HepG2 (cell line): ENCODE results near the gene TRIM31. TPM values are rescaled to one million over a fixed set of nuclear protein-coding genes. Genes with fewer than 3 reads are reported as not detected.
A peak's percentile ranks its signal among the peaks of the same experiment; 100 is the strongest.

ENCODE experiments used
- ARNTL ChIP-seq: sonication (generic); formaldehyde crosslinking; IDR thresholded peaks from 2 replicates; pipeline ENCODE4 v1.4.0; 2020; ENCODE audit warnings: mild to moderate bottlenecking, missing genetic modification reagents
- DNMT1 ChIP-seq: sonication (generic); formaldehyde crosslinking; IDR thresholded peaks from 2 replicates; pipeline ENCODE4 v1.5.1; 2020; ENCODE audit warnings: mild to moderate bottlenecking, missing genetic modification reagents
- POGK ChIP-seq: sonication (generic); formaldehyde crosslinking; conservative IDR thresholded peaks from 2 replicates; pipeline ENCODE4 v1.8.0; 2022; ENCODE audit warnings: mild to moderate bottlenecking, moderate library complexity, missing genetic modification reagents
- PRDM15 ChIP-seq: sonication (generic); formaldehyde crosslinking; IDR thresholded peaks from 2 replicates; pipeline ENCODE4 v1.4.0; 2020; ENCODE audit warnings: missing genetic modification reagents
- SKI ChIP-seq: fragments of 450-650 bp; IDR thresholded peaks from one replicate; pipeline ENCODE4 v1.6.1; 2018; ENCODE audit warnings: mild to moderate bottlenecking; ENCODE audit not compliant: partially characterized antibody
- THAP7 ChIP-seq: sonication (generic); formaldehyde crosslinking; IDR thresholded peaks from 2 replicates; pipeline ENCODE4 v1.8.1; 2023; ENCODE audit warnings: mild to moderate bottlenecking, missing genetic modification reagents
- ZBTB1 ChIP-seq: sonication (generic); formaldehyde crosslinking; IDR thresholded peaks from 2 replicates; pipeline ENCODE4 v1.4.0; 2020; ENCODE audit warnings: missing genetic modification reagents, borderline replicate concordance
- ZBTB42 ChIP-seq: sonication (generic); formaldehyde crosslinking; IDR thresholded peaks from 2 replicates; pipeline ENCODE4 v1.5.0; 2020; ENCODE audit warnings: mild to moderate bottlenecking, missing genetic modification reagents
- ZBTB44 ChIP-seq: sonication (generic); formaldehyde crosslinking; IDR thresholded peaks from 2 replicates; pipeline ENCODE4 v1.4.0; 2020; ENCODE audit warnings: missing genetic modification reagents
- ZFP36L2 ChIP-seq: sonication (generic); formaldehyde crosslinking; IDR thresholded peaks from 2 replicates; pipeline ENCODE4 v1.4.0; 2020; ENCODE audit warnings: missing genetic modification reagents
- ZHX2 ChIP-seq, 2 experiments: sonication (generic) in 1 of 2; formaldehyde crosslinking in 1 of 2; IDR thresholded peaks; 2 replicates each; pipeline versions ENCODE4 v1.6.1 to v1.9.0; 2014 to 2022; ENCODE audit warnings: antibody characterized with exemption in 1 of 2, borderline replicate concordance in 1 of 2, inconsistent platforms in 1 of 2, low read depth in 1 of 2, missing genetic modification reagents in 1 of 2
- ZNF207 ChIP-seq: fragments of 450-650 bp; IDR thresholded peaks from 2 replicates; pipeline ENCODE4 v1.6.1; 2016; ENCODE audit warnings: antibody characterized with exemption, borderline replicate concordance
- ZSCAN31 ChIP-seq: sonication (generic); formaldehyde crosslinking; IDR thresholded peaks from 2 replicates; pipeline ENCODE4 v1.5.0; 2020; ENCODE audit warnings: low read depth, mild to moderate bottlenecking, missing genetic modification reagents
- polyA plus RNA-seq, 8 experiments: library from polyadenylated mRNA; depleted of rRNA in 3 of 8; stranded (reverse) in 7 of 8; unstranded in 1 of 8; fragments of >200 nt; fragmentation: Illumina TruSeq in 4 of 8; extraction: Trizol in 4 of 8; gene quantifications; 2 replicates each; pipeline versions ENCODE4 v1.2.1 to v1.2.3, GENCODE V29; 2011 to 2016; ENCODE audit warnings: low read depth in 4 of 8, missing spikeins in 1 of 8, mixed read lengths in 1 of 8; ENCODE audit not compliant: insufficient read depth in 1 of 8
- total RNA-seq, 5 experiments: library from RNA; depleted of rRNA; stranded (reverse); fragments of >200 nt; fragmentation: Illumina TruSeq; extraction: Trizol; gene quantifications; 2 replicates each; pipeline ENCODE4 v1.2.3, GENCODE V29; 2016; ENCODE audit warnings: low read depth in 1 of 5

Gene TRIM31
- total and polyA plus RNA-seq, 2 of the 13 experiments (the other 11 are each of a cell fraction or from before 2014, with no cell fraction given): 0.13 to 0.51 TPM

GRCh38 chr6:30075094-30075789 is 37.6 kb downstream of the TRIM31 start, which contains the start of gene RNF39 (continued):
- TF ChIP-seq ZSCAN31 (CRISPR knock-in tag) (no peak), ZFP36L2 (CRISPR knock-in tag) (no peak), SKI (no peak), ZHX2 (IDR thresholded peaks at IDR 0.05; ENCODE audit: low read depth) (no peak), ZHX2 (CRISPR knock-in tag; IDR thresholded peaks at IDR 0.05; ENCODE audit: borderline replicate concordance) (no peak), ZBTB42 (CRISPR knock-in tag) (0 out of 2 replicates have a peak, but pooled peaks have one; percentile 51), ARNTL (CRISPR knock-in tag) (no peak), THAP7 (CRISPR knock-in tag) (no peak), ZBTB1 (CRISPR knock-in tag) (no peak), DNMT1 (CRISPR knock-in tag) (no peak), POGK (CRISPR knock-in tag) (0 out of 2 replicates have a peak, but pooled peaks have one; percentile 52), PRDM15 (CRISPR knock-in tag) (no peak), ZBTB44 (CRISPR knock-in tag) (no peak), ZNF207 (no peak)
